Measurements from ENCODE around the gene TFCP2L1.

DNA sequence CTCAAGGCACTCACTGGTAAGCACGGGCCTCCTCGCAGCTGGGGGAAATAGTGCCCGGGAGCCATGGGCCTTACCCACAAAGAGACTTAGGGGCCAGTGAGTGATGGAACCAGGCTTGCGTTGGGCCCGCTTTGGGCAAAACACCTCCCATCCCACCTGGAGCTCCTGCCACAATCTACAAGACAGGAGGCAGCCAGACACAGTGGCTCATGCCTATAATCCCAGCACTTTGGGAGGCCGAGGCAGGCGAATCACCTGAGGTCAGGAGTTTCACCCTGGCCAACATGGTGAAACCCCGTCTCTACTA lies 88.2 kb downstream of the TFCP2L1 start:
- no peak for TF ChIP-seq GATA2 (IDR thresholded peaks at IDR 0.05; ENCODE audit: low read depth, low read length)
- TF ChIP-seq GATA3 (IDR thresholded peaks at IDR 0.05; ENCODE audit: low read depth, low read length): no peak
